Measurements from ENCODE around the gene POU2F1. TPM values are rescaled to one million over a fixed set of nuclear protein-coding genes. Genes with fewer than 3 reads are reported as not detected.
"Not testable (repeated sequence)": the region's sequence is repeated elsewhere in the genome, so short reads cannot be mapped to it uniquely, and the experiment has no call there.

Gene POU2F1
- total RNA-seq, 4 donors from 2014 or later, result 21.0 to 33.7 (median 21.8) TPM

- Histone ChIP-seq H3K4me1 (peaks cover 0 to 13% (median 0%) of the 10 kb centered on the region in 4 donors), H3K27me3 (no peaks in the 10 kb centered on the region), H3K27ac (no peak overlapping the region), H3K4me3 (no peak overlapping the region), H3K9me3 (peaks cover 0 to 25% (median 3%) of the 10 kb centered on the region in 4 donors), H3K36me3 (peaks cover 0 to 20% (median 0%) of the 10 kb centered on the region in 3 donors)
- 92% methylated on average over 3 of the region's 3 CpGs for WGBS, 2 donors
- DNase-seq (ENCODE audit: low spot score in 2 of 2), result no peak
- TF ChIP-seq CTCF (IDR thresholded peaks at IDR 0.05) (no peak), EP300 (IDR thresholded peaks at IDR 0.05) (no peak)
These were observed 94.0 kb downstream of the POU2F1 start for GRCh38 chr1:167314671-167315070.

GRCh38 chr1:167317463-167317862, 96.8 kb downstream of the POU2F1 start:
- Histone ChIP-seq H3K4me3 (no peak overlapping the region), H3K4me1 (no peaks in the 10 kb centered on the region), H3K9me3 (peaks cover 1 to 53% (median 18%) of the 10 kb centered on the region in 4 donors), H3K36me3 (peaks cover 0 to 41% (median 0%) of the 10 kb centered on the region in 3 donors), H3K27me3 (no peaks in the 10 kb centered on the region), H3K27ac (no peak overlapping the region)
- TF ChIP-seq EP300 (IDR thresholded peaks at IDR 0.05) (no peak), CTCF (IDR thresholded peaks at IDR 0.05) (no peak), POLR2A (IDR thresholded peaks at IDR 0.05) (no peak)
- 94 to 99% methylated on average over 3 of the region's 3 CpGs for WGBS, 2 donors
- DNase-seq (ENCODE audit: low spot score in 2 of 2), result no peak

- DNase-seq (ENCODE audit: low spot score in 2 of 2); H3K4me3 ChIP-seq; H3K4me1 ChIP-seq; H3K27me3 ChIP-seq; H3K27ac ChIP-seq: not testable (repeated sequence)
- Histone ChIP-seq H3K9me3 (peaks cover 5 to 71% (median 25%) of the 10 kb centered on the region in 4 donors), H3K36me3 (peaks cover 0 to 58% (median 0%) of the 10 kb centered on the region in 3 donors)
- 94 to 98% methylated on average over 2 of the region's 2 CpGs for WGBS, 2 donors
These were observed 98.5 kb downstream of the POU2F1 start for GRCh38 chr1:167319206-167319605.

GRCh38 chr1:167322483-167322882, 101.8 kb downstream of the POU2F1 start:
- no peak overlapping the region for H3K4me3 ChIP-seq
- DNase-seq (ENCODE audit: low spot score in 2 of 2), result no peak
- H3K4me1 ChIP-seq, result peaks cover 0 to 3% (median 0%) of the 10 kb centered on the region in 4 donors
- WGBS, 2 donors, result 94 to 100% methylated on average over 7 to 8 of the region's 8 CpGs
- no peak overlapping the region for H3K27ac ChIP-seq
- no peak for TF ChIP-seq POLR2A (IDR thresholded peaks at IDR 0.05)
- TF ChIP-seq CTCF (IDR thresholded peaks at IDR 0.05), result no peak
- TF ChIP-seq EP300 (IDR thresholded peaks at IDR 0.05), result no peak
- peaks cover 5 to 67% (median 25%) of the 10 kb centered on the region in 4 donors for H3K9me3 ChIP-seq
- H3K36me3 ChIP-seq, result peaks cover 0 to 71% (median 0%) of the 10 kb centered on the region in 3 donors
- H3K27me3 ChIP-seq, result no peaks in the 10 kb centered on the region

- no peak for DNase-seq (ENCODE audit: low spot score in 2 of 2)
- Histone ChIP-seq H3K4me3 (no peak overlapping the region), H3K27me3 (no peaks in the 10 kb centered on the region), H3K27ac (no peak overlapping the region), H3K9me3 (peaks cover 5 to 45% (median 21%) of the 10 kb centered on the region in 4 donors), H3K36me3 (peaks cover 0 to 57% (median 0%) of the 10 kb centered on the region in 3 donors), H3K4me1 (peaks cover 0 to 23% (median 2%) of the 10 kb centered on the region in 4 donors)
- TF ChIP-seq EP300 (IDR thresholded peaks at IDR 0.05), result no peak
- TF ChIP-seq POLR2A (IDR thresholded peaks at IDR 0.05), result no peak
- TF ChIP-seq CTCF (IDR thresholded peaks at IDR 0.05), result no peak
- WGBS, 2 donors, result 92 to 100% methylated on average over 1 of the region's 1 CpG
These were observed 104.5 kb downstream of the POU2F1 start for GRCh38 chr1:167325151-167325550.

All from tibial nerve (tissue), 4 donors.